Measurements from ENCODE around the gene FRAS1.

The FRAS1 gene

DNA sequence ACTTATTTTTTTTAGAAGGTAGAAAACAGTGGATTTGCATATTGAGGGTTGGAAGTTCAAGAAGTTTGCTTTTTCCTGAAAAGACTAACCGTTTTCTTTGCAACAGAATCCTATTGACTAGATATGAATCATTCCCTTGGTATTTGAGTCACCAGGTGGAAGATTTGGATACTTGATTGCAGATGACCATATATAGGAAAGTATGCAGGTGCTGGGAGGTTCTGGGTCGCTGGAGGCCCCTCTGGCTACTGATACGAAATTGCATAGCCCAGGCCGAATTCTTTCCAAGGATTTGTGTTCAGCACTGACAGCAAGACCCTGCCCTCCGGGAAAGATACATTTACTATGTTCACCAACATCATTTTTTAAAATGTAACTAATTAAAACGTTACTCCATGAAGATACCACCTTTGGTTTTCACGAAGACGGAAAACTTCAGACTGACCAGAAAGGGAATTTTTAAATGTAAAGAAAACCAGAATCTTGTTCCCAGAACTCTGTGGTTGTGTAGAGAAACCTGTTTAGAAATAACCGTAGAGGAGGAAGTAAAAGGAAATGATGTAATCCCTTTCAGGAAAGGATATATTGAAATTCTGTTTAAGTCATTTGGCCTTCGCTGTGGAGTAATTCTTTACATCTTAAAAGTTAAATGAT, 495.4 kb downstream of the FRAS1 start:
- DNase-seq (ENCODE audit: low spot score), result no peak

- no peak for DNase-seq (ENCODE audit: low spot score)
These were observed 495.9 kb downstream of the FRAS1 start for GRCh38 chr4:78553043-78553396.

DNA sequence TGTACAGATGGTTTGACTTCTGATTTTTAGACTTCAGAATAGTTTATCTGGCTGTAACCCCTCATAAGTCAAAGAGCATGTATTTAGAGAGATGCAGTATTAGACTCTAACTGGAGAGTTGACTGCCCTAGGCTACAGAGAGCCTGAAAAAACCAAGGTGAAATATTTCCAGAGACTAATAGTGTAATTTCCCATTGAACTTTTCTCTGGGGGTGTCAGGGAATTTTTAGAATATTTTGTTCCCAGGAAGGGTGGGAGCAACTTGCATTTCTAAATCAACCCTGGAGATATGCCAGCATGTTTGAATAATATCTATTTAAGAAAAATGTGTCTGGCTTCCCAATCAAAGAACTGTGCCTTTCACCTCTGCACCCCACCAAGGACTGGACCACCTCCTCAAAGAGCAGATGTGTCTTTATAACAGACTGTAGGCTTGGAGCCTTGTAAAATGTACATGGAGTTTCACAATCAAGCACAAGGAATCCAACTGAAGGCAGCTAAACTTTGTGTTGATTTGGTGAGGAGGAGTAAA, 496.5 kb downstream of the FRAS1 start:
- DNase-seq (ENCODE audit: low spot score), result no peak

GRCh38 chr4:78556665-78557064, 499.5 kb downstream of the FRAS1 start:
- DNase-seq (ENCODE audit: low spot score), result no peak

GRCh38 chr4:78557841-78558240, 500.7 kb downstream of the FRAS1 start:
- DNase-seq (ENCODE audit: low spot score), result no peak

- no peak for DNase-seq (ENCODE audit: low spot score)
These were observed 501.3 kb downstream of the FRAS1 start for GRCh38 chr4:78558410-78558809.

- DNase-seq (ENCODE audit: low spot score), result no peak
These were observed 503.3 kb downstream of the FRAS1 start for GRCh38 chr4:78560296-78560963.

- no peak for DNase-seq (ENCODE audit: low spot score)
These were observed 504.6 kb downstream of the FRAS1 start for GRCh38 chr4:78561677-78562076.

- no peak for DNase-seq (ENCODE audit: low spot score)
These were observed 505.6 kb downstream of the FRAS1 start for GRCh38 chr4:78562687-78563086.

GRCh38 chr4:78565971-78566372, 508.8 kb downstream of the FRAS1 start:
- DNase-seq (ENCODE audit: low spot score), result no peak

GRCh38 chr4:78566834-78567499, 509.8 kb downstream of the FRAS1 start:
- no peak for DNase-seq (ENCODE audit: low spot score)

- no peak for DNase-seq (ENCODE audit: low spot score)
These were observed 510.5 kb downstream of the FRAS1 start for GRCh38 chr4:78567500-78568060.

- DNase-seq (ENCODE audit: low spot score), result no peak
These were observed 511.6 kb downstream of the FRAS1 start for GRCh38 chr4:78568640-78569305.

DNA sequence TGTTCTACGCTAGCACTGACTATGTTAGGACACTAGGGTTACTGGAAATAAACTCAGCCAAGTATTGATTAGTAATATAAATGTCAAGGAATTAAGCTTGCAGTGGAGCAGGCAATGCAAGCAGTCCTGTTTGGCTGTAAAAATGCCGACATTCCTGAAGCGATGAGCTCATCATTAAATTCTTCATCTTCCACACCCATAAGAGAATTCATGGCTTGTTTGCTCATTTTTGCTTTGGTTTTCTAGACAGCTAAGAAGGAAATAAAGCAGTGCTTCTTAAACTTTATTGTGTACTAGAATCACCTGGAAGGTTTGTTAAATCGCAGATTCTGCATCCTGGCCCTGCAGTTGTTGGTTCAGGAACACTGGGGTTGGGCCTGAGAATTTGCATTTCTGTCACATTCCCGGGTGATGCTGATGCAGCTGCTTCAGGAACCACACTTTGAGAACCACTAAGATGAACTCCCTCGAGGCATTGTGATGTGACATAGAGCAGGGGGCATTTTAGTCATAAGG, 512.2 kb downstream of the FRAS1 start:
- DNase-seq (ENCODE audit: low spot score), result no peak

DNA sequence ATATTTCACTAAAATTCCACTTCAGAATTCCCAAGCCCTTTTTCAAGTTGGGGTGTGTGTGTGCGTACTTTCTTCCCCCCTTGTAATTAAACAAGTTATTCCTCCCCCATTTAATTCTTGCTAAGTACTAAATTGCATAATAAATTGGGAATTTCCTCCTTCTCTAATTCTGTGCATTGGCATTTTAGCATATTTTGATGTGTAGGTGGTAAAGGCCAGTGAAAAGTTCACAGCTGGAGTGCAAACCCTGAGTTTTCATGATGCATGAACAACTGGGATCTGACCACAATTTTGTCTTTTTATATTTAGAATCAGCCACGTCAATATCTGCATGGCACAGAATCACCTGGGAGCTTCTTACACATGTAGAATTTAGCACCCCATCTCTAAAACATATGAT, 513.0 kb downstream of the FRAS1 start:
- DNase-seq (ENCODE audit: low spot score), result no peak

DNA sequence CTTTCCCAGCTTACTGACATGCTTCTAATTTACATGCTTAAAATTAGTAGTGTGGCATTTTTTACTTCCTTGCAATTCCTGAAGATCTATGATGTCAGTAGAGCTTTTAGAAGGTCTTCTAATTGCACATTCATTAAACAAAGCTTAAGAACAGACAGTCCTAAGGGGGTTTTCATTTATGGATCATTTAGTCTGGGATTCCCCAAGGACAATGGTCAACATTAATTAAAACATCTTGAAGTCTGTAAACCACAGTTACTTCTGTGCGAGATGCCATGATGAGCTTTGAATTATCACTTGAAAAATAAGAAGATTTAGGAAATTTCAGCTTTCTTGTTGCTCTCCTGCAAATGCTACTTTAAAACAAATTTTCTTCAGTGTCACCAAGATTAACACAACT, 514.7 kb downstream of the FRAS1 start:
- DNase-seq (ENCODE audit: low spot score), result no peak

DNA sequence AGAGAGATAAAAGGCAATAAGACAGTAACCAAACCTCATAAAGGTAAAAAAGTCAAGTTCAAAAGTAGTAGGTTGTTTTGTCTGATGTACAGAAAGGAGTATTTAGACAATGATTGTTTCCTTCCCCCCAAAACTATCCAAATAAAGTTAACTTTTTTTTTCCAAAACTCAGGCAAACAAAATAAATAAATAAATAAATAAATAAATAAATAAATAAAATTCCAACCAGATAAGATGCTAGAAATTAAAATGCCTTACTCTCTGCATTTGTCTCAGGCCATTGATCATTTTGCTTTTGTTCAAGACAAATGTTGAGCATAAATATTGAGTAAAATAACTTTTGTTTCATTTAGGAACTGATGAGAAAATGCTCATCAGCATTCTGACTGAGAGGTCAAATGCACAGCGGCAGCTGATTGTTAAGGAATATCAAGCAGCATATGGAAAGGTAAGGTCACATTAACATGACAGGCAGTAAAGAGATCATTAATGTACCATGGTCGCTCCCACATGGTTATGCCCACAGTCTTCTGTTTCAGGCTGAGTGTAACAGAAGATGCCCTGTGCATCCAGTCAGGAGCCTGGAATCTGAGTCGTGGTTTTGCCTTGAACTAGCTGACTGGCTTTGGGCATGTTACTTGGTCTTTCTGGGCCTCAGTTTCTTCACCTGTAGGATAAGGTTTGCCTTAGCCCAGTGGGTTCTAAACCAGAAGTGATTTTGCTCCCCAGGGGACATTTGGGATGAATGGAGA, 521.7 kb downstream of the FRAS1 start:
- no peak for DNase-seq (ENCODE audit: low spot score)

- DNase-seq (ENCODE audit: low spot score), result no peak
These were observed 524.5 kb downstream of the FRAS1 start for GRCh38 chr4:78581618-78582017.

- no peak for DNase-seq (ENCODE audit: low spot score)
These were observed 527.9 kb downstream of the FRAS1 start for GRCh38 chr4:78584863-78585547.

DNA sequence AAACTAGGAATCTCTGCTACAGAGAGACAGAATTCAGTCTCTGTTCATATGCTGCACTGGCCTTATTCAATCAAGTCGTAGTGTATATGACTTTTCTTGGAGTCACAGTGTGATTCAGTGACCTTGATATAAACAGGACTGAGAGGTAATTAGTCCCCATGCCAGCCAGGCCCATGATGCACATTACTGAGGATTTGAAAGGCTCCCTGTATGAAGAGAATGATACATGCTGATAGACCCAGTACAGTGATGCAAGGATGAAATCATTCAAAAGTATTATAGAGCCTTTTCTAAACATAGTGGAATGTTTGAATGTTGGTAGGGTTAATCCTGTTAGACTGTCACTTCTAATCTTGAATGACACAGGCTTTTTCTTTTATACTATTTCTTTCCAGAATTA, 528.5 kb downstream of the FRAS1 start:
- no peak for DNase-seq (ENCODE audit: low spot score)

Data from hematopoietic multipotent progenitor cell treated with erythropoietin and hydrocortisone succinate and interleukin-3 and kit ligand, for 15 days (in vitro differentiated cells).